ENCODE results near the gene LIG1.
"Not testable (repeated sequence)": the region's sequence is repeated elsewhere in the genome, so short reads cannot be mapped to it uniquely, and the experiment has no call there.

LIG1 gene

DNA sequence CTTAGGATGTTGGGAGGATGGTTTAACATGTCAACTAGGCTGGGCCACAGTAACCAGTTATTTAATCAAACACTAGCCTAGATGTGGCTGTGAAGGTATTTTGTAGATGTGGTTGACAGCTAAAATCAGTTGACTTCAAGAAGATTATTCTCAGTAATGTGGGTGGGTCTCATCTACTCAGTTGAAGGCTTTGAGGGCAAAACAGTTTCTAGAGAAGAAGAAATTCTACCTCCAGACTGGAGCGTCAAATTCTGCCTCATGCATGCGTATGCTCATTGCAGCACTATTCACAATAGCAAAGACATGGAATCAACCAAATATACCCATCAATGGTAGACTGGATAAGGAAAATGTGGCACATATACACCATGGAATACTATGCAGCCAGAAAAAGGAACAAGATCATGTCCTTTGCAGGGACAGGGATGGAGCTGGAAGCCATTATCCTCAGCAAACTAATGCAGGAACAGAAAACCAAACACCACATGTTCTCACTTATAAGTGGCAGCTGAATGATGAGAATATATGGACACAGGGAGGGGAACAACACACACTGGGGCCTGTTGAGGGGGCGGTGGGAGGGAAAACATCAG is 99.9 kb downstream of the LIG1 start:
- DNase-seq (ENCODE audit: low read depth), result not testable (repeated sequence)

DNA sequence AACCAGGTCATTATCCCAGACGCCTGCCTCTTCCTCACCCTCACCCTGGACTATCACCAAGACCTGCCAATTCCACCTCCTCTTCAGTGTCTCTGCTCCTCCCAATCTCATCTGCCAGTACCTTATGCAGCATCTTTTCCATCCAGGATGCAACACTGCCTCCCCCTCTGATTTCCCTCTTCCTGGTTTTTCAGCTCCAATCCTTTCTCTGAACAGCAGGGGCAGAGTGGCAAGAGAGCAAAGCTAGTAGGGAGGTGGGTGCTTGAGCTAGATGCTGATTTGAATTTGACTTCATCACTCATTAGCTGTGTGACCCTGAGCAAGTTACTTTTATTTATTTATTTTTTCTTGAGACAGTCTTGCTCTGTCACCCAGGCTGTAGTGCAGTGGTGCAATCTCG is 100.7 kb downstream of the LIG1 start:
- DNase-seq (ENCODE audit: low read depth), result no peak

Measured in activated T-helper 1 cell treated with Interleukin-2 at 50 U/mL for 16 hours (primary cell).